Tibial nerve (tissue), 3 donors: ENCODE results near the gene KCNMA1.

Experiments used
- CTCF ChIP-seq, 5 experiments: fragments of 200-600 bp in 3 of 5; fragments of 450-650 bp in 2 of 5; sonication (generic) in 3 of 5; IDR thresholded peaks; one replicate each; pipeline ENCODE4 v1.5.1; 2016 to 2019; ENCODE audit warnings: antibody characterized with exemption in 5 of 5, mild to moderate bottlenecking in 3 of 5, moderate library complexity in 2 of 5
- POLR2A ChIP-seq, 2 donors: fragments of 450-650 bp; IDR thresholded peaks; one replicate each; pipeline ENCODE4 v1.6.1; 2017; ENCODE audit warnings: antibody characterized with exemption in 2 of 2, mild to moderate bottlenecking in 2 of 2, moderate library complexity in 2 of 2

GRCh38 chr10:77368006-77368405 lies 269.6 kb downstream of the KCNMA1 start:
- TF ChIP-seq CTCF (IDR thresholded peaks at IDR 0.05) (no peak), POLR2A (IDR thresholded peaks at IDR 0.05) (no peak)
